ENCODE measurements around the gene ACTL7A.
A peak's percentile ranks its signal among the peaks of the same experiment; 100 is the strongest.
"Not testable (repeated sequence)": the region's sequence is repeated elsewhere in the genome, so short reads cannot be mapped to it uniquely, and the experiment has no call there.

ACTL7A gene, protein sequence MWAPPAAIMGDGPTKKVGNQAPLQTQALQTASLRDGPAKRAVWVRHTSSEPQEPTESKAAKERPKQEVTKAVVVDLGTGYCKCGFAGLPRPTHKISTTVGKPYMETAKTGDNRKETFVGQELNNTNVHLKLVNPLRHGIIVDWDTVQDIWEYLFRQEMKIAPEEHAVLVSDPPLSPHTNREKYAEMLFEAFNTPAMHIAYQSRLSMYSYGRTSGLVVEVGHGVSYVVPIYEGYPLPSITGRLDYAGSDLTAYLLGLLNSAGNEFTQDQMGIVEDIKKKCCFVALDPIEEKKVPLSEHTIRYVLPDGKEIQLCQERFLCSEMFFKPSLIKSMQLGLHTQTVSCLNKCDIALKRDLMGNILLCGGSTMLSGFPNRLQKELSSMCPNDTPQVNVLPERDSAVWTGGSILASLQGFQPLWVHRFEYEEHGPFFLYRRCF

DNA sequence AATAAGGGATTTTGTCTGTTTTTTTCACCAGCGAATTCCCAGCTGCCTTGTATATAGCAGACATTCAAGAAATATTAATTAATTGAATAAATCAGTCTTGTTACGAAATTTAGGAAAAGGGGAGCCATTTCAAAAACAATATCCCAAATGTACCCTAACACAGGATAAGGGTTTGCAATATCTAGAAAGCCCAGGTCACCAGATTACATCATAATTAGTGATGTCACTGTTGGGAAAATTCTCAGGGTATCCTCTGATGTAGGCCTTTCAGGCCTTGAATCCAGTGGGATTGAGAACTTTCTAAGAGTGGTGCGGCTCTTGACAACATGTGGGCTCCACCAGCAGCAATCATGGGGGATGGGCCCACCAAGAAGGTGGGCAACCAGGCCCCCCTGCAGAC is at the start of gene ACTL7A:
Gene ACTL7A (plus strand): TSS at position 270 of the 400 bp plus-strand sequence. CDS start 57 bp downstream, at position 327.
- DNase-seq = no peak

DNA sequence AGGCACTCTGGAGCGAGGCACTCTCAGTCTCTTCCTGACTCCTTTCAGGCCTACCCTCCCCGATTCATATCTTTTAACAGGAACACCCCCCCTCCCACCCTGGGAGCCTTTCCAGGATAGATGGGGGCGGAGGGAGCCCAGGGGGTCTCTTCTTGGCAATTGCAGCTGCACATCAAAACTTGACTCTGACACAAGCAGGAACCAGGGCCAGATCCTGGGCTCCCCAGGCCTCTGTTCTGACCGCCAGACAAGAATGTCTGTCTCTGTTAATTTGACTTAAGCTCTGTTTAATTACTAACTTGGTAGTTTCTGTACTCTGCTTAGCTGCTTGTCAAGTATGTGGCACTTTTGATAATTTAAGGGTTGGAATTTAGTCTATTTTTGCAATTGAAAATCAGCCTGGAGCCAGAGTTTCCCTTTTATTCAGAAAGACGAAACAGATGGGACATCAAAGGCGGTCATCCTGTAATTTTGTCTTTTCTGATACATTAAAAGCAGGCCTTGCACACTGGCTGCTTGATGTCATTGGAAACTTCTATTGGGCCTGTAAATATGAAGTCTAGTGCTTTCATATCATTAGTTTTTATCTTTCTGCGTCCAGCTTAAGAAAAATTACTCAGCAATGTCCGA is 49.6 kb upstream of the ACTL7A start:
- DNase-seq = no peak

DNA sequence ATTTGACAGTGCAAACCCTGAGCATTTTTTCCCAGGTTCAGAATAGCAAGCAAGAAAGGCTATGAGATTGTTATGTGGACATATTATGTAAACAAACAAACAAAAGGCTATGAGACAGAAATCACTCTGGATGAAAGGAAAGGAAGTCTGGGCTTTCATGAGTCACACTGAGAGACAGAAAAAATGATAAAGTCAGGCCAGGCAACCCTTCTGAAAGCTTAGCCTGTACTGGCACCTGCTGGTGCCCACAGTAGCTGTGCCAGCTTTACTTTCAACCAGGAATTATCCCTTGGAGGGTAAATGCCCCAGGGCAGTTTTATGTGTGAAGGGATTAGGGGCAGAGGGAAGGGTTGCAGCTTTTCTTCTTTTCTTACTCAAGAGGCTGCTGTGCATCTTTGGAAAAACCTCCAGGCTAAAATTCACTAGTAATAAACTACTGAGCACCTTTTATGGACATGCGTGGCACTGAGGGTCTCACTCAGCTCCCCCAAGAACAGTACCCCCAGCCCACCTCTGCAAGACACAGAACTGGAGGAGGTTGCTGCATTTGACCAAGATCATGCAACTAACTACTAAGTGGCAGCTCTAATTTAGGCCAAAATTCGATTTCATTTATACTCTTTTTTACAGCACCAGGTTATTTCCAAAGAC is 48.0 kb upstream of the ACTL7A start:
- no peak for DNase-seq

DNA sequence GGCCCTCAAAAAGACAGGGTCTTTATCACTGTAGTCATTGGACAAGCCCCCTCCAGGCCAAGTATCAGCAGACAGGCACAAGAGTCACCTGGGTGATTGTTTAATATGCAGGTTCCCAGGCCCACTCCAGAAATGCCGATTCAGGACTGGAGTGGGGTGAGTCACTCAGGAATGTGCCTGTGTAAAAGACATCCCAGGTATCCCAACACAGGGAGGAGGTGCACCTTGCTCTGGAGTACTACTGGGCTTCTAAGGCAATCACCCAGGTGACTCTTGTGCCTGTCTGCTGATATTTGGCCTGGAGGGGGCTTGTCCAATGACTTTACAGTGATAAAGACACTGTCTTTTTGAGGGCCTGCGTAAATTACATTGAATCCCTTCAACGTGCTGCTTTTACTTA is 46.9 kb upstream of the ACTL7A start:
- no peak for DNase-seq

DNA sequence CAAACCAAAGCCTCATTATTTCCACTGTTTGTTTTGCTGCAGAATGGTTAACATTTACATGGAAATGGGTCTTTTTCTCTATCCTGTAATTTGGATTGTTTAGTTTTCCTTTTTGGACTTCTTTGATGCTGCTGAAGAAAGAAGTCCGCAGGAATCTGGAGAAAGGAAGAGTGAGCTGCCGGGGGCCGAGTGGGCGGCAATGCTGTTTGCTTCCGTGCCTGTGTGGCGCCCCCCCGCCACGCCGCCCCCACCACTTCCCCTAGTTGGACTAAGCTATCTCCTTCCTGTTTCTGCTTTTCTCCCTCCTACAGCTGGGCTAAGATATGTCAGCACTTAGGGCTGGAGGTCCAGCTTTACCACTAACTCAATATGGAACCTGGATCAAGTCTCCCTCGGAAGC is 46.0 kb upstream of the ACTL7A start:
- DNase-seq = no peak

DNA sequence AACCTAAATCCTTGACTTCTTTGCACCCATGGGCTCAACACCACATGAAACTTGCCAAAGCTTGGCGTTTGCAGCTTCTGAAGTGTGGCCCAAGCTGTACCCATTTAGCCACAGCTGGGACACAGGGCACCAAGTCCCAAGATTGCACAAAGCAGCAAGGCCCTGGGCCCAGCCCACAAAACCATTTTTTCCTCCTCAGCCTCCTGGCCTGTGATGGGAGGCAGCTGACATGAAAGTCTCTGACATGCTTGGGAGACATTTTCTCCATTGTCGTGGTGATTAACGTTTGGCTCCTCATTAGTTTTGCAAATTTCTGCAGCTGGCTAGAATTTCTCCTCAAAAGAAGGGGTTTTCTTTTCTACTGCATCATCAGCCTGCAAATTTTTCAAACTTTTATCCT is 38.2 kb upstream of the ACTL7A start:
- DNase-seq = no peak

DNA sequence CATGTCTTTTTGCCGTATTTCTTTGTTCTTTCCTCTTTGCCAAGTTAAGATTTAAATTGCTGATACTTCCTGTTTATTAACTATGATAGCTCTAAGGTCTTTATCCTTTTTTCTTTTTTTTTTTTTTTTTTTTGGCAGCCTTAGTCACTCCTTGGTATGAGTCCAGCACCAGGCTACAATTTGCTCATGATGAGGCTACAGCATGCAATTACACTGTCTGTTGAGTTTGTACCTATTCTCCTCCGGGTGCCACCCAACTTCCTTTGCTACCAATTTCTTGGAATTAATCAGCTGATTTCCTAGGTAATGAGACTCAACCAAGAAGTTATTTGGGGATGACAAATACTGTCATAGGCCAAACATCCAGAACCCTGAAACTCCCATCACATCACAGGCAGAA is 31.8 kb upstream of the ACTL7A start:
- no peak for DNase-seq

DNA sequence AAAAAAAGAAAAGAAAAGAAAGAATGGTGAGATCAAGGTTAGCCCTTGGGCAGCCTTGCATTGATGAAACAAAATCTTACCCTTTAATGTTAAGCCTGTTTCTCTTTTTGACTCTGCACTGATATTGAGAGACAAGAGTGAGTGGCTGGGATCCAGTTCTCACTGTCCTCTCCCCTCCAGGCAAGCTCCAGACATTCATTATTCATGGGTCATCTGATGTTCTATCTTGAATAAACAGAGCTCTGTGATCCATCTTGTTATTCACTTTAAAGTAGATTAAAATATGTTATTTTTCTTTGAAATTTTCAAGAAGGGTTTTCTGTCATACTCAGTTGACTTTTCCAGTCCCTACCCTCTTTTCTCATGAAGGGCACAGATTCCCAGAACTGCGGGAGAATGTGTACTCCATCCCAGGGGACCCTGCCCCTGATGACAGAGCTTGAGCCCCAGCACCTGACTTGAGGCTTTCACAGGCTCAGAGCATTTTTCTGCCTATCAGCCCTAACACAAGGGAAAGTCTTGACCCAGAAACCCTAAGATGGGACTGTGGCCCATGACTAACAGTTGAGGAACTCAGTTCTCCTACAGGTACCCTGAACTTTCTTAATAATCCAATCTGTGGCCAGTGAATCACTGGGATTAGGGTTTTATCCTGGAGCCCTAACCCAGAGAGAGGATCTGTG is 30.4 kb upstream of the ACTL7A start:
- DNase-seq = no peak

DNA sequence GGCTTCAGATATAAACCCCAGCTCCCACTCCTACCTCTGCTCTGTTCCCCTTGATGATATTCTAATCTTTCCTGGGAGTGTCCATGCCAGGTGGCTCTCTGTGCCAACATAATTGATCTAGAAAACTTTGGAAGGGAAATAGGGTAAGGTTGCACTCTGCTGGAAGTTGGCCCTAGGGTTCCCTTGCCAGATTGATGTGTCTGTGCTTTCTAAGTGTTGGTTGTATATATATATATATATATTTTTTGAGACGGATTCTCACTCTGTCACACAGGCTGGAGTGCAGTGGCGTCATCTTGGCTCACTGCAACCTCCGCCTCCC is 29.9 kb upstream of the ACTL7A start:
- DNase-seq = no peak

DNA sequence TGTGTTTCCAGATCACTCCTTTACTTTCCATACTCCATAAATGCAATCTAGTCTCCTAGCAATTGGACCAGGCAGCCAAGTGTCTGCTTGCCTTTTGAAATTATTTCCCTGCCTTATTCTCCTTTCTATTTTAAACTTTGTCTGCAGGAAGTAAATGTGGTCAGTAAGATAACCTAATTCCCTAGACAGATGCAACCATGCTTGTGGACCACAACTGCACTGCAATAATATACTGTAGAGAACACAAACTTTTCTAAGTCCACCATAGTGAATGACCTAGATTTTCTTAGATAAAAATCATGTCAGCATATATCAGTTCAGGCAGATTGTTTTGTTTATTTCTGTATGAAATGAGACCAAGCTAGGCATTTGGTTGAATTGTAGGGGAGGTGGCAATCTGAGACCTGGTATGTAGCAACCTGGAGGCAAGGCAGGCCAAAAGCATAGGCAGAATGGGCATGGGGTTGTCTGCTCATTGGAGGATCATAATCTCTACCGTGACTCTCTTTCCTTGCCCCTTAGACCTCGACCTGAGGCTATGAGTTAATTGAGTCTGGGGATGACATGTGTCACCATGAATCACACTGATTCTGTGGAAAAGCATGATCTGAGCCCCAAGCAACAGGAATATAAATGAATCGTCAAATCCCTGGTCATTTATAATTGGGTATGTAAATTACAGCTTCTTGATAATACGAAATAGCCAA is 27.0 kb upstream of the ACTL7A start:
- DNase-seq = no peak

DNA sequence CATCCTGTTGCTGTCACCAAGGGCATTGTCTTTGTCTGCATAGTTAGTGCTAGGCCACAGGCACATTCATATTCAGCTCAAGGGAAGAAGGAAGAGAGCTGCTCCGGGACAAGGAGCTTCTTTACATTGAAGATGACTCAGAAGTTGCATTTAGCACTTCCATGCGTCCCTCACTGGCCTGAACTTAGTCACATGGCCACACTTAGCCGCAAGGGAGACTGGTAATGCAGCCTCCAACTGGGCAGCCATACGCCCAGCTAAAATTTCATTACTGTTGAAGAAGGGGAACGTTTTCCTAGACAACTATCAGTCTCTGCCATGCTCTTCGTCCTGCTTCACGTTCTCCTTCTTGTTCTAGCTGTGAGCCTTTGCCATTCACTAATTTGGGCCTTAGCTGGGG is 26.2 kb upstream of the ACTL7A start:
- no peak for DNase-seq

DNA sequence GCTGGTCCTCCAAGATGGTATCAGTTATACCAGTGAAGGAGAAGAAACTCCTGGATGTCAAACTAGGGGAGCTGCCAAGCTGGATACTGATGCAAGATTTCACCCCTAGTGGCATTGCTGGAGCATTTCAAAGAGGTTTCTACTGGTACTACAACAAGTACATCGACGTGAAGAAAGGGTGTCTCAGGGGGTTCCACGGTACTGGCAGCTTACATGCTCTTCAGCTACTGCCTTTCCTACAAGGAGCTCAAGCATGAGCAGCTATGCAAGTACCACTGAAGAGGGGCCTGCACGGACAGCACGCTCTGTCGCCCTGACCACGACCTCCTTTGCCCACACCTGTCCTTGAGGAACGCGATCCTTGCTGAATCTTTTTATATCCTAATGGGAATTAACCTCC is 25.7 kb upstream of the ACTL7A start:
- DNase-seq = no peak

DNA sequence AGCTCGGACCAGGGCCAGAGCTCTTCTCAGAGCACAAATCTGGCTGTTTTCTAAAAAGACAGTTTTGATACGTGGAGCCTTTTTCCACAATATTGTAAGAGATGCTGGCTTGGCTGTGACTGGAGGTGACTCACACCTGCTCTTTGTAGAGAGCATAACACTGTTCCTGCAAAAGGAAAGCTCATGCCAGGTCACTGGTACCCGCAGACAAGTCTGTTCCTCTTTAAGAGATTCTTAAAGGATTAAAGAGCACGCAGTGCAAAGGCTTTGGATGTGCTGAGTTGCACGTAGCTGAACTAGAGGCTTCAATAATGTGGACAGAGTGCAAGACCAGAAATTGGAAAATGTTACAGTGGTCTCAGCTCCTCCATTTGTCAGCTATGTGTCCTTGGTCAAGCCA is 25.3 kb upstream of the ACTL7A start:
- no peak for DNase-seq

DNA sequence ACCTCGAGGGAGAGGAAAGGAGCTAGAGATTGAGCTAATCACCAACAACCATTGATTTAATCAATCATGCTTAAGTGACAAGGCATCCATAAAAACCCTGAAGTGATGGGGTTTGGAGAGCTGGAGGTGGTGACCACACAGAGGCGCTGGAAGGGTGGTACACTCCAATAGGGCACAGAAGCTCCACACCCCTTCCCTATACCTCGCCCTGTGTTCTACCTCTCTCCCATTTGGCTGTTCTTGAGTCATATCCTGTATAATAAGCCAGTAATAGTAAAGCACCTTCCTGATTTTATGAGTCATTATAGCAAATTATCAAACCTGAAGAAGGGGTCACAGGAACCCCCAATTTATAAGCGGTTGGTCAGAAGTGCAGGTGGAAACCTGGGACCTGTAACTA is 24.5 kb upstream of the ACTL7A start:
- no peak for DNase-seq

DNA sequence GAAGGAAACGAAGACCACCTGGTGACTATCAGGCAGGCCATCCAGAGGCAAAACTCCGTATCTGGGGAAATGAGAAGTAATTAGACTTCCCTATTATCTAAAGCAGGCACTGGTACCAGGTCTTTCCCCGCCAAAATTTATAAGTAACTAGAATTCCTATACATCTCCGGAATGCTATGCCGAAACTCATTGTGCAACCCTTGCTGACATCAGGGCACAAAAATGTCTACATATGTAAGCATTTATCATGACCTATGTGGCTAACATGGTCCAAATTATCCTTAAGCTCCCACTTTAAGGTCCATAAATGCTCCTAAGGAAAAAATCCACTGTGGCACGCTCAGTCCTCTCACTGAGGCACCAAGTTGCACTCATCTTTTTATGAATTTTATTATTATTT is 24.0 kb upstream of the ACTL7A start:
- DNase-seq = no peak

DNA sequence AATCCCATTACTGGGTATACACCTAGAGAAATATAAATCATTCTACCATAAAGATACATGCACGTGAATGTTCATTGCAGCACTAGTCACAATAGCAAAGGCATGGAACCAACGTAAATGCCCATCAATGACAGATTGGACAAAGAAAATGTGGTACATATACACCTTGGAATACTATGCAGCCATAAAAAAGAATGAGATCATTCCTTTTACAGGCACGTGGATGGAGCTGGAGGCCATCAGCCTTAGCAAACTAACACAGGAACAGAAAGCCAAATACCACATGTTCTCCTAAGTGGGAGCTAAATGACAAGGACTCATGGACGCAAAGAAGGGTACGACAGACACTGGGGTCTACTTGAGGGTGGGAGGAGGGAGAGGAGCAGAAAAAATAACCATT is 22.5 kb upstream of the ACTL7A start:
- DNase-seq = not testable (repeated sequence)

DNA sequence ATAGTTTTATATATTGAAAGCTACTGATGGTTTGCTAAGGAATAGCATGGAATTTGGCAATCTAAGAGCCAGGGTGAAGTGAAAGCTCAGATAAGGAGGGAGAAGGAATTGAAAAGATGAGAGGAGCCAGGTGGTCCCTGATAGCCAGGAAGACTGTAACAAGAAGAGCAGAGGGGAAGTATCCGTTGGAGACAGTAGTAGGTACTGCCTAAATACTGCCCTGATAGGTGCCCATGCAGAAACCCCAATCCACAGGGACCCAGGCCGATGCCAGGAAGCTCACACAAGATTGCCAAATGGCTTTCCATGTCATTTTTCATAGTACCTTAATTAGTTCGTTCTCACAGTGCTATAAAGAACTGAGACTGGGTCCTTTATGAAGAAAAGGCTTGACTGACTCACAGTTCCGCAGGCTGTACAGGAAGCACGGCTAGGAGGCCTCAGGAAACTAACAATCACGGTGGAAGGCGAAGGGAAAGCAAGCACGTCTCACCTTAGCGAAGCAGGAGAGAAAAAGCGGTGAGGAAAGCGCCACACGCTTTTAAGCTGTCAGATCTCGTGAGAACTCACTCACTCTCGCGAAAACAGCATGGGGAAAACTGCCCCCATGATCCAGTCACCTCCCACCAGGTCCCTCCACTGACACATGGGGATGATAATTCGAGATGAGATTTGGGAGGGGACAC is 19.3 kb upstream of the ACTL7A start:
- DNase-seq = peak; percentile 1 to 3

DNA sequence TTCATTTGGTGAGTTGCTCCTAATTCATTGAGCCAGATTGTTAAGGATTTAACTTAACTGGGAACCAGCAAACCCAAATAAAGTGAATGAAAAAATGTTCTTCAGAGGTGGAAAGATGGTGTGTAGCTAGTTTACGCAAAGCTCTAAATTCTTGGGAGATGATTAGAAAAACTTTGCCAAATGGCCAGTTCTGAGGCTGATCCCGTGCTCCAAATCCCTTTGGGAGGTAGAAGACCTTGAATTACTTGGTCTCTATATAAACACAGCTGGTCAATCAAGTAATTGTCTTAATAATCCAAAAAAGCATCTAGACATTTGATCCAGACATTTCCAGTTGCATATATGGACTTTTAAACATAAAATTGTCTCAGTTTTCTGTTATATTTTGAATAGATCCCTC is 17.7 kb upstream of the ACTL7A start:
- no peak for DNase-seq

DNA sequence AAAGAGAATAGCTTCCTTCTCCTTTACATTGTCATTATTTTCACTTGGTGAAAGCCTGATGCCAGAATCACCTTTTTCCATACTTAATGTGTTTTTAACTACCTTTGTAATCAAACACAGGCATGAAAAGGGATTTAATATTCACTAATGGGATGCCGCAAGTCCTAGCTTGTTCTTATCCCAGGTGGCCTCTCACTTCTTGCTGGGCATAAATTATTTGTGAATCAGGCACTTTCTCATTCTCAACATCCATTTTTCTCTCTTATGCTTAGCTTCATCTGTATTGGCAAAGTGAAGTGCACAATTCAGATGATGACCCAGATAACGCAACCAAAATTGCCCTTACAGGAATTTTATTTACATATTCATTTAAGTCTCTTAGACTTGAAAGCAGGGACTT is 17.2 kb upstream of the ACTL7A start:
- DNase-seq = no peak

DNA sequence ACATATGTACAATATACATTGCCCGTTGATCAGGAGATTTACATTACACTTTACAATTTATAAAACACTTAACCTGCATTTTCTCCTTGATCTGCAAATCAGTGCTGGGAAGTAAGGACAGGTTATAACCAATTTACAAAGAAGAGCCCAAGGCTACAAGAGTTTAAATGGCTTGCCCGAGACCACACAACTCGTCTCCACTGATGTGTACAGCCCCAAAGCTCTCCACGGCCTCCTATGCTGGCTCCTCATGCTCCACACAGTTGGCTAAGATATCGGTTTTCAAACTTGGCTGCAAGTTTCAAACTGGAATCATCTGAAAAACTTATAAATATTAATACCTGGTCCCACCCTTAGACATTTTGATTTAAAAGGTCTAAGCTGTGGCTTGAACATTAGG is 16.6 kb upstream of the ACTL7A start:
- DNase-seq = no peak

DNA sequence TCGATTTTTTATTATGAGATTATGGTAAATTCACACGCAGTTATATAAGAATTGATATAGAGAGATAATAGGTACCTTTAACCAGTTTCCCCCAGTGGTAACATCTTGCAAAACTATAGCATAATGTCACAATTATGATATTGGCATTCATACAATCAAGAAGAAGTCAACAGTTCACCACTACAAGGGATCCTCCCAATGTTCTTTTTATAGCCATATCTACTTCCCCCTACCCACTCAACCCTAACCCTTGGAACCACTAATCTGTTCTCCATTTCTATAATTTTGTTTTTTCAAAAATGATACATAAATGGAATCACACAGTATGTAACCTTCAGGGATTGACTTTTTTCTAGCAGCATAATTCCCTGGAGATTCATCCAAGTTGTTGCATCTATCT is 16.1 kb upstream of the ACTL7A start:
- DNase-seq = no peak

DNA sequence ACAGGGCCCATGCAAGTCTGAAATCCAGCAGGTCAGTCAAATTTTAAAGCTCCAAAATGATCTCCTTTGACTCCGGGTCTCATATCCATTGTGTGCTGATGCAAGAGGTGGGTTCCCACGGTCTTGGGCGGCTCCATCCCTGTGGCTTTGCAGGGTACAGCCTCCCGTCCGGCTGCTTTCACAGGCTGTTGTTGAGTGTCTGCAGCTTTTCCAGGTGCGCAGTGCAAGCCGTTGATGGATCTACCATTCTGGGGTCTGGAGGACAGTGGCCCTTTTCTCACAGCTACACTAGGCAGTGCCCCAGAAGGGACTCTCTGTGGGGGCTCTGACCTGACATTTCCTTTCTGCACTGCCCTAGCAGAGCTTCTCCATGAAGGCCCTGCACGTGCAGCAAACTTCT is 13.8 kb upstream of the ACTL7A start:
- not testable (repeated sequence) for DNase-seq

Data from CD4-positive, alpha-beta T cell treated with Interferon alpha-2 for 1 hour (primary cell).